HG03095 (cell line): ENCODE data around the gene RNF5.
"Not testable (repeated sequence)": the region's sequence is repeated elsewhere in the genome, so short reads cannot be mapped to it uniquely, and the experiment has no call there.

Experiments
- ATAC-seq: cut with Tn5 transposase; IDR thresholded peaks from one replicate; pipeline ENCODE4 v1.9.1; 2021; ENCODE audit warnings: moderate library complexity; ENCODE audit not compliant: unreplicated experiment

RNF5 gene

GRCh38 chr6:32175322-32175710, 2.9 kb upstream of the RNF5 start:
- ATAC-seq: no peak

- ATAC-seq: no peak
Observed at GRCh38 chr6:32175711-32176475, 2.3 kb upstream of the RNF5 start, which contains the start of gene AGPAT1. Gene AGPAT1 (minus strand): TSS chr6:32176084. CDS start chr6:32171496, 4,588 bp downstream.

- no peak for ATAC-seq
Observed at GRCh38 chr6:32176476-32177182, 1.6 kb upstream of the RNF5 start.

DNA sequence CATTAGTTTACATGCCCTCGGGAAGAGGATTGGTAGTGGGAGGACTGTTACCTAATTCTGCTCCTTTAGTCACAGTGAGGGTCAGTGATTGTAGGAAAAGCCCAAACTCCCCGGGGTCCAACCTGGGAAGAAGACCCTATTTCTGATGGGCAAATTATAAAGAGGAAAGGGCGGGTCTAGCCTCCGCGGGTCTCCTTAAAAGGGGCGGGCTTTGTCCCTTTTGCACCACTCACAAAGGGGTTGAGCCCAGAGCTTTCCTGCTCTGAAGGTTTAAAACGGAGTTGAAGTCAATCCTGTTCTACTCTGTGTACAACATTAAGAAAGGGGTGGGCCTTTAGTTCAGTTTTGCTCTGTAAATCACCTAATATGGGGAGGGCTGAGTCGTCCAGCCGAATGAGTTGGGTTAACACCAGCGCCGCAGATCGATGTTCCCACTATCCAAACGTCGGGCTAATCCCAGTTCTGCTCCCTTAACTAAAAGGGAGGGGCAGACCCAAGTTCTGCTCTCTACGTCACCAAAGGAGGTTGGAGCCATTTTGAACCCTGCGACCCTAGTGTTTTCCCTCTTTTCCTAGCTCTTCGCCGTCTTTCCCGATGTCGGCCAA, 920 bp upstream of the RNF5 start:
- ATAC-seq: no peak

GRCh38 chr6:32178547-32179440, 589 bp downstream of the RNF5 start:
- no peak for ATAC-seq

DNA sequence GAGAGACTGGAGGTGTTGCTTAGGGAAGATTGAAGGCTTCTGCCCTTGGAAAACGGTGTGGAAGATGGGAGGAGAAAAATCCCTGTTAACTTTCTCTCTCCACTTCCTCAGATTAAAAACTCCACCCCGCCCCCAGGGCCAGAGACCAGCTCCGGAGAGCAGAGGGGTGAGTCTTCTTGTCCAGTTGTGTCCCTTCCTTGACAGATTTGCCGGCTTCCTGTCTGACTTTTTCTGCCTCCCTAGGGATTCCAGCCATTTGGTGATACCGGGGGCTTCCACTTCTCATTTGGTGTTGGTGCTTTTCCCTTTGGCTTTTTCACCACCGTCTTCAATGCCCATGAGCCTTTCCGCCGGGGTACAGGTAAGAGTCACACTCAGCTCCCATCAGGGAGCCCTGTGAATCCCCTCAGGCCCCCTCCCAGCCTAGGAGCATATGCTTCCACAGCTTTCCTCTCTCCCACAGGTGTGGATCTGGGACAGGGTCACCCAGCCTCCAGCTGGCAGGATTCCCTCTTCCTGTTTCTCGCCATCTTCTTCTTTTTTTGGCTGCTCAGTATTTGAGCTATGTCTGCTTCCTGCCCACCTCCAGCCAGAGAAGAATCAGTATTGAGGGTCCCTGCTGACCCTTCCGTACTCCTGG, 1.7 kb downstream of the RNF5 start:
- no peak for ATAC-seq

- no peak for ATAC-seq
Observed at GRCh38 chr6:32181148-32181702, 3.0 kb downstream of the RNF5 start.

GRCh38 chr6:32181915-32182529, 3.8 kb downstream of the RNF5 start:
- ATAC-seq: no peak

GRCh38 chr6:32182555-32182981, 4.4 kb downstream of the RNF5 start:
- ATAC-seq: no peak

GRCh38 chr6:32183030-32183429, 4.8 kb downstream of the RNF5 start:
- no peak for ATAC-seq

- no peak for ATAC-seq
Observed at GRCh38 chr6:32183483-32184083, 5.4 kb downstream of the RNF5 start.

DNA sequence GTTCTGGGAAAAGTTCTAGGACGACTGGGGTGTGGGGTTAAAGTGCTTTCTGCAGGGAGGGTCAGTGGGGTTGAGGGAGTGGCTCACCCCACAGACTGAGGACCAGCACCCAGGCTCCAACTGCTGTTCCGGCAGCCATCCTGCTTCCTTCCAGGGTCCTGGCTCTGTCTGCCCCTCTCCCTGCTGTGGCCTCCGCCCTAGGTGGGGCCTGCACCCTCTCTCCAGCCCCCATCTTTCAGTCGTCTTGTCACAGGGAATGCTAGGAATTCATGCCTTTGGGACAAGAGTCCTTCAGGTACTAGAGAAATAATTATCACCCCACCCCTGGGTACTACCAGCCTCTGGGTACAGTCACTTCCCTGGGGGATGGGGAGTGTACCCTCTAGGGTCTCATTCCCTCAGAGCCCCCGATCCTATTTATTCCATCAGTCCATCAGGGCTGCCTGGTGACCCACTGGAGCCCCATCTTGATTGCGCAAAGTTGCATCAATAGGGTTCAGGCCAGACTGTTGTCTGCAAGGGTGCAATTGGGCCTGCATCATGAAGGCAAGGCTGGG, 6.0 kb downstream of the RNF5 start, which contains the start of gene AGER:
Gene AGER, minus strand, starts transcription at position 170 of the 557 bp plus-strand sequence. Its CDS starts 31 bp downstream, at position 139.
- ATAC-seq: no peak

DNA sequence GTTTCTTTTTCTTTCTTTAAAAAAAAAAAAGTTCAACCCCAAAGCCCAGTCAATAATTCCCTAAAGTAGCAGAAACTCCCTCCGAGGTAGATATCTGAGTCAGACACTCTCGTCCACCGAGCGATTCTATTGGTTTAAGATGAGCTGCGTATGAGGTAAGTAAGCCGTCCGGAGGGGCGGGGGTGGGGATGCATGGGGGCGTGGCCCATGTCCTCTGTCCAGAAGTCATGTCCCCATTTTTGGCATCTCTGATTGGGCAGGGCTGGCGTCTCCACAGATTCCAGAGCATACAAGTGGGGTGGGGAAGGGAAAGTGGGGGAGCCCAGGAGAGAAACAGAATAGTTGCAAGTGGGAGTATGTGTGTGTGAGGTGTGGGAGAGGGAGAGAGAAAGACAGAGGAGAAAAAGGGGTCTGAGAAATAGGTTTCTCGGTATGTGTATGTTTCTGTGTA, 7.5 kb downstream of the RNF5 start:
- not testable (repeated sequence) for ATAC-seq

DNA sequence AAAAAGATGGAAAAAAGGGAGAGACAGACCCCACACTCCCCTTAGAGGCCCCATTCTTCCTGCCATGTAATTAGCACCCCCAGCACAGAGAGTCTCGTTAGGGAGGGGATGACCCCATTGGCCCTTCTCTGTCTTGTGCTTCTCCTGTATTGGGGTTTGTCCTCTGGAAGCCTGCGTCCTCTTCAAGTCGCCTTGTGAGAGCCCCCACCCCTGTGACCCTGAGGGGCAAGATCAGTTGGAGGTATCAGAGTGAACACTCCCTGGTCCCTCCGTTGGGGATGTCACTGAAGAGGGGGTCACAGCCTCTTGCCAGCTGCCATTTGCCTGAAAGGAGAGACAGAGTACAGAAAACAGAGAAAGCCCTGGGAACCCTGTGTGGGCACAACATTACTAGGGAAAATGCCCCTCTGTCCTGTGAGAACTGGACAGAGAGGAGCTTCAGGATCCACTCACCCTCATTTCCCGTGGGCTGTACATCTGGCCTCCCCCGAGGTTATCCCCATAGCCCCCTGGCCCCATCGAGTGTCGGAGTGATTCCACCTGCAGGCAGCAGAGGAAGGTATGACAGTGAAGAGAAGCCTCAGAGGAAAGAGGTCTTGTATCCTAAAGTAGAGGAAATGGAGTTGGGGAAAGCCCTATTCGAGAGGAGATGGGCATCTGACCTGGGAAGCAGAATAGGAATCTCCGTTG, 8.1 kb downstream of the RNF5 start:
- ATAC-seq: not testable (repeated sequence)

GRCh38 chr6:32187009-32187709, 9.0 kb downstream of the RNF5 start:
- ATAC-seq: no peak

DNA sequence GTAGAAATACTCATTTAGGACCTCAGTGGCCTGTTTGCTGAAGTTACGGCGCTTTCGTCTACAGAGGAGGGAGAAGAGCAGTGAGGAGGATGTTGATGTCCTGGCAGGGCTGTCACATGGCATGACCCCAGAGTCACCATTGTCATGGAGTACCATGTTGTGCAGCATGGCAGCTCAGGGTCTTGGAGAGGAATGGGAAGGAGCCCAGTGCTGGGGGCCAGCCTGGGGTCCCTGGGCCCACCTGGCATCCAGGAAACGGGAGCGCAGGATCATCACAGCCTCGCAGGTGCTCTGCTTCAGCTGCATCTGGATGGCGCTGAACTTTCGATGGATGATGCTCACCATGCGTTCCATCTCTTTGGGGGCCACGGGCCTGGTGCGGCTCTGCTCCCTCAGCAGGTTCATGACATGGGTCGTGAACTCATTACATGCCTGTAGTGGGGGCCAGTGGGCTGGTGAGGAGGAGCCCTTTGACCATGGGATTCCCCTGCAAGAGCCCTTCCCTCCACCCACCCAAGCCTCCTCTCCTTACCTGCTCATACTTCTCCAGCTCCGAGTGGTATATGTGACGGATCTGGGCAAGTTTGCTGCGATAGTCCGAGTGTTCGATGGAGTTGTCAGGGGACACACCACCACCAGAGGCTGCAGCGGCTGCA, 9.6 kb downstream of the RNF5 start:
- ATAC-seq: not testable (repeated sequence)
